SJSA1 (cell line): Measurements from ENCODE around the gene MAGI2. TPM values are rescaled to one million over a fixed set of nuclear protein-coding genes. Genes with fewer than 3 reads are reported as not detected.

Experiments
- DNase-seq, 2 experiments: peaks; one replicate each; pipeline ENCODE4 v3.0.0-alpha.2; 2015 to 2020; ENCODE audit warnings: low spot score in 2 of 2, low read depth in 1 of 2
- H3K27ac ChIP-seq: fragments of 250-450 bp; sonication (Bioruptor Pico); 2 replicates; pipeline ENCODE4 v1.5.1; 2020; ENCODE audit warnings: mild to moderate bottlenecking, moderate library complexity
- H3K27me3 ChIP-seq: fragments of 250-450 bp; sonication (Bioruptor Pico); replicated peaks from 2 replicates; pipeline ENCODE4 v1.5.1; 2020; ENCODE audit warnings: mild to moderate bottlenecking, moderate library complexity
- H3K36me3 ChIP-seq: fragments of 250-450 bp; sonication (Bioruptor Pico); 2 replicates; pipeline ENCODE4 v1.5.1; 2020; ENCODE audit warnings: mild to moderate bottlenecking
- H3K4me1 ChIP-seq: fragments of 250-450 bp; sonication (Bioruptor Pico); replicated peaks from 2 replicates; pipeline ENCODE4 v1.6.1; 2021; ENCODE audit warnings: mild to moderate bottlenecking
- H3K4me3 ChIP-seq: fragments of 250-450 bp; sonication (Bioruptor Pico); 2 replicates; pipeline ENCODE4 v1.5.1; 2020; ENCODE audit warnings: mild to moderate bottlenecking
- H3K9me3 ChIP-seq: fragments of 250-450 bp; sonication (Bioruptor Pico); replicated peaks from 2 replicates; pipeline ENCODE4 v1.5.1; 2020; ENCODE audit warnings: mild to moderate bottlenecking
- total RNA-seq: library from RNA; depleted of rRNA; stranded (reverse); fragments of >200 nt; shearing (Covaris generic); gene quantifications from 2 replicates; pipeline ENCODE4 v1.2.3, GENCODE V29; 2014

The MAGI2 gene
- total RNA-seq, 1 experiment from 2014 or later, result 0.82 TPM

DNA sequence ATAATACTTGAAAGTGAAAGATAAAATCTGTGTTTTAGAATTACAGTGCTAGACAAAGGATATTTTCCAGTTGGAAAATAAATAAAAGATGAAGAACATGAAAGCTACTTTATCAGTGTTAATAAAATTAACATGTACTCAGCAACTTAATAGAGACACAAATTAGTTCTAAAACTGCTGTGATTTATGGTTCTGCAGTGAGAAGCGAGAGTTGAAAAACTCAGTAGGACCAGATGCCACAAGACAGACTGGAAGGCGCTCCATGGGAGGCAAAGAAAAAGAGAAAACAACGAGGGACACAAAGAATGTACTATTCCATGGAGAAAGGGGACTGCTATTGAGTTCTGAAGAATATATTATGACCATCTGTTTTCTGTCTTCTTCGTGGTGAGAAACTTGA is 1064.4 kb downstream of the MAGI2 start:
- no peak overlapping the region for H3K27ac ChIP-seq
- DNase-seq, result no peak
- no peaks in the 10 kb centered on the region for H3K36me3 ChIP-seq
- H3K27me3 ChIP-seq, result no peaks in the 10 kb centered on the region
- no peaks in the 10 kb centered on the region for H3K9me3 ChIP-seq
- H3K4me1 ChIP-seq, result no peaks in the 10 kb centered on the region
- no peak overlapping the region for H3K4me3 ChIP-seq

- DNase-seq, result no peak
- Histone ChIP-seq H3K9me3 (no peaks in the 10 kb centered on the region), H3K27me3 (no peaks in the 10 kb centered on the region), H3K27ac (no peak overlapping the region), H3K4me3 (no peak overlapping the region), H3K4me1 (no peaks in the 10 kb centered on the region), H3K36me3 (no peaks in the 10 kb centered on the region)
Measured at GRCh38 chr7:78386520-78386919, 1066.9 kb downstream of the MAGI2 start.

- Histone ChIP-seq H3K36me3 (no peaks in the 10 kb centered on the region), H3K27ac (no peak overlapping the region), H3K27me3 (no peaks in the 10 kb centered on the region), H3K9me3 (no peaks in the 10 kb centered on the region), H3K4me3 (no peak overlapping the region), H3K4me1 (no peaks in the 10 kb centered on the region)
- DNase-seq, result no peak
Measured at GRCh38 chr7:78383096-78383880, 1070.2 kb downstream of the MAGI2 start.

DNA sequence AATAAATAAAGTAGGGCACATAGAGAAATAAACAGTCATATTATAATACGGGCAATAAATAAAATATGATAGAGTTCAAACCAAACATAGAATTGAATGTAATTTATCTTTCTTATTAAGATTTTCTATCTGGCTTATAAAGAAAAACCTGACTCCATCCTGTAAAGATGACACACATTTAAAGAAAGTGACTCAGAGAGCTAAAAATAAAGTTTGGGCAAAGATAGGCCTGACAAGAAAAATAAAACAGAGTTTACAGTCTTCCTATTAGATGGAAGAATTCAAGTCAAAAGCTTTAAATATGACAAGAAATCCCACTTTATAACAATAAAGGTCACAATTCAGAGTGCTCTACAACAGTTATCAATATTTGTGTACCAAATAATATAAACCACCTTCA is 1074.3 kb downstream of the MAGI2 start:
- no peak overlapping the region for H3K27ac ChIP-seq
- H3K9me3 ChIP-seq, result no peaks in the 10 kb centered on the region
- no peak overlapping the region for H3K4me3 ChIP-seq
- DNase-seq, result no peak
- H3K27me3 ChIP-seq, result no peaks in the 10 kb centered on the region
- H3K36me3 ChIP-seq, result no peaks in the 10 kb centered on the region
- H3K4me1 ChIP-seq, result no peaks in the 10 kb centered on the region

DNA sequence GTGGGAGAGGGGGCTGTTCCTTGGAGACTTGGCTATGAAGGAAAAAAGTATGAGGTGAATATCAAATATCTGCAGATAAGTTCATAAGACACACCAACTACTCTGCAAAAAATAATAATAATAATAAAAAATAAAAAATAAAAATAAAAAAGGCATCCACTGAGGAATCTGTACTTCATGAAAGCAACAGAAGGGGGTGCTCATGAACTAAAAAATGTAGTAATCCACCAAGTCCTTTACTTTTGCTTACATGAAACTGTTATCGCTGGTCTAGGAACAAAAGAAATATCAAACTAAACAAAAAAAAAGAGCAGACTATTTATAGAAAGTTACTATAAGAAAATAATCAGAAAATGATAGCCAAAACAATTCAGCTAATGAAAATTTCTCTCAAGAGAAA is 1075.9 kb downstream of the MAGI2 start:
- no peak for DNase-seq
- H3K27ac ChIP-seq, result no peak overlapping the region
- no peaks in the 10 kb centered on the region for H3K36me3 ChIP-seq
- no peak overlapping the region for H3K4me3 ChIP-seq
- H3K4me1 ChIP-seq, result no peaks in the 10 kb centered on the region
- H3K27me3 ChIP-seq, result no peaks in the 10 kb centered on the region
- no peaks in the 10 kb centered on the region for H3K9me3 ChIP-seq

DNA sequence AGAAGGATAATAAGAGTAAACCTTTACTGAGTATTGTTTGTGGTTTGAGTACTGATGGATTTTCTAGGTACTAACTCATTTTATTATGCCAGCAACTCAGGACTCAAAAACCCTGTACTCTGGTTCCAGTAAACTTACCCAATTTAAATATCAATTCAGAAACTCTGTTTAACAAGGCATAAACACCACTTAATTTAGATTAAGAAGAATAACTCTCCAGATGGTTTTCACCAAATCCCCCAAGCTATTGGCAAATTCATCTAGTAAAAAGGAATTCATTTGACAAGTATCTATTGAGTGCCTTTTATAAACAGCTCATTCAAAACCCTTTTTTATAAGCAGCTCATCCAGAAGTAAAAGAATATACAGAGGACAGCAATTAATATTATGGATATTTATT is 1082.5 kb downstream of the MAGI2 start:
- H3K9me3 ChIP-seq, result no peaks in the 10 kb centered on the region
- H3K27ac ChIP-seq, result no peak overlapping the region
- H3K4me3 ChIP-seq, result no peak overlapping the region
- no peaks in the 10 kb centered on the region for H3K27me3 ChIP-seq
- no peak for DNase-seq
- no peaks in the 10 kb centered on the region for H3K36me3 ChIP-seq
- H3K4me1 ChIP-seq, result no peaks in the 10 kb centered on the region

GRCh38 chr7:78368771-78369170 is 1084.7 kb downstream of the MAGI2 start:
- DNase-seq, result no peak

DNA sequence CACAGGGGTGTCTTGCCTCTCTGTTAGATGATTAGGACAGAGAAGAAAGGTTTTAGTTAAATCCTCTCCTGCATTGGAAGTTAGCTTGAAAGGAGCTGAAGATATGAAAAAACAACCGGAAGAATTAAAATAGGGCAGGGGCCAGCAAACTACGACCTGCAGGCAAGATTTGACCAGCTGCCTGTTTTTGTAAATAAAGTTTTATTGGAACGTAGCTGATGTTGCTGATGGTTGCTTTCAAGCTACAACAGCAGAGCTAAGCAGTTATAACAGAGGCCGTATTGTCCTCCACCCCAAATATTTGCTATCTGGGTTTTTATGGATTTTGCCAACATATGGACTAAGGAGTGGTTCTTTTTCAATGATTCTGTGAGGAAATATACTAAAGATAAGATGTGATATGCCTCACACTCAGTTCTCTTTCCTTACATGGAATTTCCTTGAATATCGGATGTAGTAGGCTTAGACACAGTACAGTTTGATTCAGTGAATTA is 1086.1 kb downstream of the MAGI2 start:
- no peak overlapping the region for H3K4me3 ChIP-seq
- H3K36me3 ChIP-seq, result no peaks in the 10 kb centered on the region
- no peak for DNase-seq
- H3K27ac ChIP-seq, result no peak overlapping the region
- H3K9me3 ChIP-seq, result no peaks in the 10 kb centered on the region
- no peaks in the 10 kb centered on the region for H3K27me3 ChIP-seq
- no peaks in the 10 kb centered on the region for H3K4me1 ChIP-seq

More at GRCh38 chr7:78368771-78369170, 1084.7 kb downstream of the MAGI2 start:
- Histone ChIP-seq H3K27ac (no peak overlapping the region), H3K4me1 (no peaks in the 10 kb centered on the region), H3K9me3 (no peaks in the 10 kb centered on the region), H3K27me3 (no peaks in the 10 kb centered on the region), H3K36me3 (no peaks in the 10 kb centered on the region), H3K4me3 (no peak overlapping the region)

- Histone ChIP-seq H3K27me3 (no peaks in the 10 kb centered on the region), H3K27ac (no peak overlapping the region), H3K4me1 (no peaks in the 10 kb centered on the region), H3K4me3 (no peak overlapping the region), H3K9me3 (no peaks in the 10 kb centered on the region), H3K36me3 (no peaks in the 10 kb centered on the region)
- DNase-seq, result no peak
Measured at GRCh38 chr7:78363866-78364265, 1089.6 kb downstream of the MAGI2 start.

GRCh38 chr7:78359836-78360235 is 1093.6 kb downstream of the MAGI2 start:
- H3K9me3 ChIP-seq, result no peaks in the 10 kb centered on the region
- no peaks in the 10 kb centered on the region for H3K36me3 ChIP-seq
- DNase-seq, result no peak
- H3K27ac ChIP-seq, result no peak overlapping the region
- no peak overlapping the region for H3K4me3 ChIP-seq
- 0 out of 2 replicates have a peak, but pooled peaks cover 2% of the 10 kb centered on the region for H3K27me3 ChIP-seq
- H3K4me1 ChIP-seq, result no peaks in the 10 kb centered on the region

DNA sequence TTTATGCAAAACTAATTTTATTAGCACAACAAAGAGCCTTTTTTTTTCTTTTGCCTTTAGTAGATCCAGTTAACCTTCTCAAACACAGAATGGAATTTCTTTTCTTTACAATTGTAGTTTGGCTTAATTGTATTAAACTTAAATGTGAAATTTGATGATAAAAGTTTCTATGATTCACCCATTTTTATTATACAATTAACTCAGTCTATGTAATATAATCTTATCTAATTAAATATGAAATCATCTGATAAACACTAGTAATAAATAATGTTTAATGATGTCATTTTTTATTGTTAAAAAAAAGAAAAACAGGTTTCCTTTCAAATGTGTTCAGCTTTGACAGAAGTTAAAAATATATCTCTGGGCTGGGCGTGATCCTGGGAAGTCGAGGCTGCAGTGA is 1095.8 kb downstream of the MAGI2 start:
- Histone ChIP-seq H3K4me3 (no peak overlapping the region), H3K27me3 (0 out of 2 replicates have a peak, but pooled peaks cover 2% of the 10 kb centered on the region), H3K36me3 (no peaks in the 10 kb centered on the region), H3K9me3 (no peaks in the 10 kb centered on the region), H3K4me1 (no peaks in the 10 kb centered on the region), H3K27ac (no peak overlapping the region)
- no peak for DNase-seq

DNA sequence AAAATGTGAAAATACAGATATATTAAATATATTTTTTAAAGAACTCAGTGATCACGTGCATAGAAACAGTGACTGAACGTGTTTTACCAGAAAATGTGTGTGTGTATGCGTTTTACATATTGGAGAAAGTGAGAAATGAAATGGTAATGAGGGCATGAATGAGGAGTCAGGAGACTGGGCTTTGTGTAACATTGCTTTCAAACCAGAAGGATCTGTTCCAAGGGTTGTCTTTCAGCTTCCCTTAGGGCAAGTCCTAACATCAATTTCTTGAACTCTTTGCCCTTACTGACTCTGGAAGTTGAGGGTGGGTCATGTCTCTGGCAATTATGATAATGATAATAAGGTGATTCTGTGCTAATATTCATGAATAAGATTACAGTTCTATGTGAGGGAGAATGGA is 1097.6 kb downstream of the MAGI2 start:
- Histone ChIP-seq H3K27ac (no peak overlapping the region), H3K4me1 (no peaks in the 10 kb centered on the region), H3K36me3 (no peaks in the 10 kb centered on the region), H3K27me3 (0 out of 2 replicates have a peak, but pooled peaks cover 2% of the 10 kb centered on the region), H3K4me3 (no peak overlapping the region), H3K9me3 (no peaks in the 10 kb centered on the region)
- no peak for DNase-seq

GRCh38 chr7:78350926-78351325 is 1102.5 kb downstream of the MAGI2 start:
- Histone ChIP-seq H3K4me1 (no peaks in the 10 kb centered on the region), H3K27ac (no peak overlapping the region), H3K27me3 (0 out of 2 replicates have a peak, but pooled peaks cover 2% of the 10 kb centered on the region), H3K9me3 (no peaks in the 10 kb centered on the region), H3K36me3 (no peaks in the 10 kb centered on the region), H3K4me3 (no peak overlapping the region)
- no peak for DNase-seq

DNA sequence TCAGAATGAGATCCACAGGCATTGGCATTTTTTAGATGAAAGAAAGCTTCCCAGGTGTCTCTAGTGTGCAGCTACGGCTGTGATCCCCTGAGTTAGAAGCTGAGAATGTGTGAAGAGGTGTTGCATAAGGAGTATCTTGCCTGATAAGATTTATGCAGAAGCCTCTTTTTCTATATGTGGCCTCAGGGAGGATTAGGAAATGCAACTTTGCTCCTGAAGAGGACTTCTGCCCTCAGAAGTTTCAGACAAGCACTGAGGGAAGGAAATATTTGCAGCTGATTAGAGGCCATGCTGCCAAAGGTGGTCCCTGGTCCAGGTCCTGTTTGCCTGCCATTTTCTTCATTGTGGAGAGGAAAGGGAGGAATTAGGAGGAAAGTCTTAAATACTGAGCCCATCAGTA is 1103.1 kb downstream of the MAGI2 start:
- Histone ChIP-seq H3K4me1 (no peaks in the 10 kb centered on the region), H3K36me3 (no peaks in the 10 kb centered on the region), H3K4me3 (no peak overlapping the region), H3K27me3 (no peaks in the 10 kb centered on the region), H3K9me3 (no peaks in the 10 kb centered on the region), H3K27ac (no peak overlapping the region)
- no peak for DNase-seq

DNA sequence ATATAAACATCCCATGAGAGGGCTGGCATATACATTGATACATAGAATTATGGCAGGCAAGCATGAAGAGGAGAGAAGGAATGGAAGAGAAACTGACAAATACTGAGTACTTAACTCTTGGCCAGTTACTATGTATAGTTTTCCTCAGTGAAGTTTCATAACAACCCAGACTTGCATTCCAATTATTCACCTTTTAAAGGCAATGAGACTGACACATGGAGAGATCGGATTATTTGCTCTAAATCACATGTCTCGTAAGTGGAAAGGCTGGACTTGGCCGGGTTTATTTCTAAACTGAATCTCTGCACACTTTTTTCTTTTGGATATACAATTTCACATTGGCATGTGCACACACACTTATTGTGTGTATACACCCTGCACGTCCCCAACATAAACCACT is 1106.6 kb downstream of the MAGI2 start:
- Histone ChIP-seq H3K27me3 (no peaks in the 10 kb centered on the region), H3K4me1 (no peaks in the 10 kb centered on the region), H3K36me3 (no peaks in the 10 kb centered on the region), H3K9me3 (no peaks in the 10 kb centered on the region), H3K27ac (no peak overlapping the region), H3K4me3 (no peak overlapping the region)
- no peak for DNase-seq
